ENCODE data around the gene SLC6A8.

Gene SLC6A8

GRCh38 chrX:153653556-153653955 is 34.2 kb upstream of the SLC6A8 start:
- TF ChIP-seq CTCF (IDR thresholded peaks at IDR 0.05; ENCODE audit: insufficient read depth, low read length, missing control alignments), result no peak
- CTCF ChIA-PET, result interaction anchor here (0.7 to 2.3 kb wide), 4 partner anchors 10 to 114 kb away, joined by 4 to 14 read pairs (median 5); no protein-coding TSS in a partner anchor
- POLR2A ChIA-PET, result no interaction called here
- DNase-seq (ENCODE audit: low read depth, low spot score), result no peak
- no peak overlapping the region for H3K4me3 ChIP-seq (ENCODE audit: low read depth, low read length)

- ChIA-PET CTCF (interaction anchor here (0.8 to 4.1 kb wide), 2 partner anchors 9 to 11 kb away, joined by 3 to 39 read pairs; no protein-coding TSS in a partner anchor), POLR2A (no interaction called here)
- no peak overlapping the region for H3K4me3 ChIP-seq (ENCODE audit: low read depth, low read length)
- no peak for DNase-seq (ENCODE audit: low read depth, low spot score)
- no peak for TF ChIP-seq CTCF (IDR thresholded peaks at IDR 0.05; ENCODE audit: insufficient read depth, low read length, missing control alignments)
These were observed 30.6 kb upstream of the SLC6A8 start for GRCh38 chrX:153657161-153657560.

GRCh38 chrX:153659268-153659667 is 28.5 kb upstream of the SLC6A8 start:
- no peak for TF ChIP-seq CTCF (IDR thresholded peaks at IDR 0.05; ENCODE audit: insufficient read depth, low read length, missing control alignments)
- DNase-seq (ENCODE audit: low read depth, low spot score), result no peak
- CTCF ChIA-PET, result interaction anchor here (1.3 to 4.1 kb wide), 4 partner anchors 8 to 120 kb away, joined by 5 to 39 read pairs (median 12); no protein-coding TSS in a partner anchor
- POLR2A ChIA-PET, result no interaction called here
- H3K4me3 ChIP-seq (ENCODE audit: low read depth, low read length), result no peak overlapping the region

GRCh38 chrX:153662266-153662665 is 25.5 kb upstream of the SLC6A8 start:
- ChIA-PET POLR2A (no interaction called here), CTCF (interaction anchor here (0.9 to 11.8 kb wide), 12 partner anchors 9 to 720 kb away, joined by 3 to 122 read pairs (median 4); partner anchors contain the start of gene DUSP9)
- no peak overlapping the region for H3K4me3 ChIP-seq (ENCODE audit: low read depth, low read length)
- no peak for TF ChIP-seq CTCF (IDR thresholded peaks at IDR 0.05; ENCODE audit: insufficient read depth, low read length, missing control alignments)
- no peak for DNase-seq (ENCODE audit: low read depth, low spot score)

- ChIA-PET CTCF (interaction anchor here (1.1 to 11.8 kb wide), 8 partner anchors 8 to 724 kb away, joined by 3 to 122 read pairs (median 29); no protein-coding TSS in a partner anchor), POLR2A (no interaction called here)
- no peak for TF ChIP-seq CTCF (IDR thresholded peaks at IDR 0.05; ENCODE audit: insufficient read depth, low read length, missing control alignments)
- DNase-seq (ENCODE audit: low read depth, low spot score), result no peak
- no peak overlapping the region for H3K4me3 ChIP-seq (ENCODE audit: low read depth, low read length)
These were observed 21.9 kb upstream of the SLC6A8 start for GRCh38 chrX:153665726-153666306.

- ChIA-PET CTCF (interaction anchor here (0.6 to 11.8 kb wide), 30 partner anchors 9 to 726 kb away, joined by 3 to 122 read pairs (median 7); partner anchors contain the start of gene SLC6A8), POLR2A (no interaction called here)
- no peak for DNase-seq (ENCODE audit: low read depth, low spot score)
- peak overlapping the region; percentile 25 for H3K4me3 ChIP-seq (ENCODE audit: low read depth, low read length)
- TF ChIP-seq CTCF (IDR thresholded peaks at IDR 0.05; ENCODE audit: insufficient read depth, low read length, missing control alignments), result no peak
These were observed 20.3 kb upstream of the SLC6A8 start for GRCh38 chrX:153667281-153667955.
